Astrocyte (in vitro differentiated cells and primary cell): Measurements from ENCODE around the gene IL17C. TPM values are rescaled to one million over a fixed set of nuclear protein-coding genes. Genes with fewer than 3 reads are reported as not detected.
"Not testable (repeated sequence)": the region's sequence is repeated elsewhere in the genome, so short reads cannot be mapped to it uniquely, and the experiment has no call there.

Experiments used
- DNase-seq: peaks from one replicate; pipeline ENCODE4 v3.0.0-alpha.2; 2010; ENCODE audit warnings: low read depth
- FAIRE-seq: peaks from 2 replicates; lab custom pipeline; 2011; peaks lifted over from hg19 to GRCh38; lab: Jason Lieb, UNC
- H2AFZ ChIP-seq: 2 replicates; pipeline ENCODE4 v1.6.0; 2012; ENCODE audit warnings: low read depth, low read length, inconsistent platforms
- H3K27ac ChIP-seq: 2 replicates; pipeline ENCODE4 v1.5.1; 2011; ENCODE audit warnings: low read depth, low read length, inconsistent platforms
- H3K27me3 ChIP-seq: 2 replicates; pipeline ENCODE4 v1.6.0; 2011; ENCODE audit warnings: low read length, inconsistent platforms; ENCODE audit not compliant: insufficient read depth
- H3K36me3 ChIP-seq: 2 replicates; pipeline ENCODE4 v1.5.1; 2011; ENCODE audit warnings: low read length, inconsistent platforms; ENCODE audit not compliant: insufficient read depth
- H3K4me1 ChIP-seq: 2 replicates; pipeline ENCODE4 v1.5.1; 2011; ENCODE audit warnings: low read length, inconsistent platforms; ENCODE audit not compliant: insufficient read depth
- H3K4me2 ChIP-seq: 2 replicates; pipeline ENCODE4 v1.6.0; 2012; ENCODE audit warnings: low read length, inconsistent platforms
- H3K4me3 ChIP-seq: 2 replicates; pipeline ENCODE4 v1.5.1; 2011; ENCODE audit warnings: low read depth, mild to moderate bottlenecking, low read length, inconsistent platforms; ENCODE audit not compliant: insufficient read depth
- H3K79me2 ChIP-seq: 2 replicates; pipeline ENCODE4 v1.6.0; 2012; ENCODE audit warnings: mild to moderate bottlenecking, low read length, inconsistent platforms; ENCODE audit not compliant: insufficient read depth
- H3K9ac ChIP-seq: 2 replicates; pipeline ENCODE4 v1.6.0; 2012; ENCODE audit warnings: mild to moderate bottlenecking, low read length, inconsistent platforms
- H3K9me3 ChIP-seq: 2 replicates; pipeline ENCODE4 v1.5.1; 2012; ENCODE audit warnings: low read depth, mild to moderate bottlenecking, low read length, inconsistent platforms; ENCODE audit not compliant: insufficient read depth
- H4K20me1 ChIP-seq: 2 replicates; pipeline ENCODE4 v1.6.0; 2012; ENCODE audit warnings: low read length, inconsistent platforms; ENCODE audit not compliant: insufficient read depth
- H3K27ac Mint-ChIP-seq: one replicate; pipeline ENCODE4 v1.8.0; 2021; ENCODE audit warnings: mild to moderate bottlenecking, mixed read lengths; ENCODE audit not compliant: unreplicated experiment
- H3K27me3 Mint-ChIP-seq: one replicate; pipeline ENCODE4 v1.8.0; 2021; ENCODE audit warnings: low read depth, mixed read lengths; ENCODE audit not compliant: unreplicated experiment
- H3K36me3 Mint-ChIP-seq: one replicate; pipeline ENCODE4 v1.8.0; 2021; ENCODE audit warnings: low read depth, mixed read lengths; ENCODE audit not compliant: unreplicated experiment
- H3K4me1 Mint-ChIP-seq: one replicate; pipeline ENCODE4 v1.8.0; 2021; ENCODE audit warnings: low read depth, mixed read lengths; ENCODE audit not compliant: unreplicated experiment
- H3K4me3 Mint-ChIP-seq: one replicate; pipeline ENCODE4 v1.8.0; 2021; ENCODE audit warnings: mild to moderate bottlenecking, moderate library complexity, mixed read lengths; ENCODE audit not compliant: unreplicated experiment
- H3K9me3 Mint-ChIP-seq: one replicate; pipeline ENCODE4 v1.8.0; 2021; ENCODE audit warnings: mild to moderate bottlenecking, mixed read lengths; ENCODE audit not compliant: unreplicated experiment
- CTCF ChIP-seq: IDR thresholded peaks from 2 replicates; pipeline ENCODE4 v1.5.1; 2011; ENCODE audit warnings: low read depth, mild to moderate bottlenecking, inconsistent platforms, low read length, moderate library complexity; ENCODE audit not compliant: insufficient read depth
- EZH2 ChIP-seq: IDR thresholded peaks from 2 replicates; pipeline ENCODE4 v1.6.1; 2012; ENCODE audit warnings: mild to moderate bottlenecking, low read length, inconsistent platforms; ENCODE audit not compliant: insufficient read depth
- total RNA-seq: library from RNA; stranded (reverse); gene quantifications from 2 replicates; pipeline ENCODE4 v1.2.1, GENCODE V29; 2021

Gene IL17C
- total RNA-seq, 1 donor from 2014 or later, result 0.36 TPM

GRCh38 chr16:88667461-88667860, 29.1 kb downstream of the IL17C start:
- Mint-ChIP-seq H3K27ac (peak overlapping the region; percentile 8), H3K36me3 (peaks cover 6% of the 10 kb centered on the region), H3K4me3 (no peak overlapping the region), H3K9me3 (no peaks in the 10 kb centered on the region), H3K27me3 (no peaks in the 10 kb centered on the region), H3K4me1 (peaks cover 3% of the 10 kb centered on the region)
- Histone ChIP-seq H3K4me1 (no peaks in the 10 kb centered on the region), H3K79me2 (peaks cover 12% of the 10 kb centered on the region), H4K20me1 (peaks cover 5% of the 10 kb centered on the region), H3K4me3 (no peak overlapping the region), H3K9ac (no peak overlapping the region), H3K27ac (no peak overlapping the region), H3K27me3 (no peaks in the 10 kb centered on the region), H3K4me2 (no peak overlapping the region), H3K9me3 (no peaks in the 10 kb centered on the region), H3K36me3 (no peaks in the 10 kb centered on the region), H2AFZ (no peak overlapping the region)
- TF ChIP-seq CTCF (no peak), EZH2 (no peak)
- DNase-seq, result no peak
- no peak for FAIRE-seq

GRCh38 chr16:88669493-88669892, 31.1 kb downstream of the IL17C start:
- H3K27me3 Mint-ChIP-seq, H3K27ac Mint-ChIP-seq, H3K9me3 ChIP-seq, H3K36me3 ChIP-seq, H3K4me1 Mint-ChIP-seq, H3K36me3 Mint-ChIP-seq, H3K4me3 ChIP-seq, H3K4me2 ChIP-seq, H3K9me3 Mint-ChIP-seq, H3K9ac ChIP-seq, H2AFZ ChIP-seq, H3K27me3 ChIP-seq, DNase-seq, FAIRE-seq, H3K4me3 Mint-ChIP-seq, H4K20me1 ChIP-seq, H3K4me1 ChIP-seq, H3K27ac ChIP-seq, H3K79me2 ChIP-seq: not testable (repeated sequence)

GRCh38 chr16:88669980-88670379, 31.6 kb downstream of the IL17C start:
- FAIRE-seq, result no peak
- Histone ChIP-seq H3K9me3 (no peaks in the 10 kb centered on the region), H3K4me2 (no peak overlapping the region), H2AFZ (no peak overlapping the region), H3K9ac (no peak overlapping the region), H3K27me3 (no peaks in the 10 kb centered on the region), H4K20me1 (peaks cover 5% of the 10 kb centered on the region), H3K4me3 (no peak overlapping the region), H3K36me3 (no peaks in the 10 kb centered on the region), H3K4me1 (no peaks in the 10 kb centered on the region), H3K27ac (no peak overlapping the region), H3K79me2 (peaks cover under 1% of the 10 kb centered on the region)
- H3K36me3 Mint-ChIP-seq, result peaks cover 8% of the 10 kb centered on the region
- H3K9me3 Mint-ChIP-seq, result no peaks in the 10 kb centered on the region
- peaks cover 2% of the 10 kb centered on the region for H3K4me1 Mint-ChIP-seq
- no peak overlapping the region for H3K4me3 Mint-ChIP-seq
- no peak for DNase-seq
- no peak overlapping the region for H3K27ac Mint-ChIP-seq
- TF ChIP-seq EZH2 (no peak), CTCF (no peak)
- H3K27me3 Mint-ChIP-seq, result no peaks in the 10 kb centered on the region
